CD4-positive, alpha-beta memory T cell (primary cell): ENCODE results near the gene FLOT1. TPM values are rescaled to one million over a fixed set of nuclear protein-coding genes. Genes with fewer than 3 reads are reported as not detected.
A peak's percentile ranks its signal among the peaks of the same experiment; 100 is the strongest.
"Not testable (repeated sequence)": the region's sequence is repeated elsewhere in the genome, so short reads cannot be mapped to it uniquely, and the experiment has no call there.

Experiments
- CTCF ChIA-PET: fragments of 350-600 bp; sonication (Branson Sonifier 250); formaldehyde crosslinking; loops from one replicate; lab custom pipeline; 2021; ENCODE audit warnings: inconsistent platforms; ENCODE audit not compliant: partially characterized antibody; lab: Charles Lee
- POLR2A ChIA-PET: fragments of 350-600 bp; sonication (Branson Sonifier 250); formaldehyde crosslinking; loops from one replicate; lab custom pipeline; 2021; ENCODE audit not compliant: partially characterized antibody; lab: Charles Lee
- DNase-seq, 5 donors: peaks; one replicate each; pipeline versions ENCODE4 v3.0.0 to v3.0.0-alpha.2; 2020 to 2022; ENCODE audit warnings: mixed read lengths in 1 of 5
- H3K27ac ChIP-seq: one replicate; pipeline ENCODE4 v1.7.0; 2013; ENCODE audit warnings: low read depth, low read length
- H3K27me3 ChIP-seq: 2 replicates; pipeline ENCODE4 v1.7.0; 2013; ENCODE audit warnings: mild to moderate bottlenecking, low read length, moderate library complexity; ENCODE audit not compliant: insufficient read depth
- H3K36me3 ChIP-seq: 2 replicates; pipeline ENCODE4 v1.7.0; 2013; ENCODE audit warnings: mild to moderate bottlenecking, low read length, moderate library complexity; ENCODE audit not compliant: insufficient read depth
- H3K4me1 ChIP-seq: 2 replicates; pipeline ENCODE4 v1.7.0; 2013; ENCODE audit warnings: mild to moderate bottlenecking, low read length, moderate library complexity; ENCODE audit not compliant: insufficient read depth
- H3K4me3 ChIP-seq, 2 donors: one replicate each; pipeline ENCODE4 v1.7.0; 2013; ENCODE audit warnings: low read length in 2 of 2, mild to moderate bottlenecking in 1 of 2
- H3K9me3 ChIP-seq, 2 donors: one replicate each; pipeline ENCODE4 v1.7.0; 2013; ENCODE audit warnings: low read length in 2 of 2, control low read depth in 1 of 2; ENCODE audit not compliant: control insufficient read depth in 1 of 2
- H3K27ac Mint-ChIP-seq, 7 donors: one replicate each; pipeline ENCODE4 v1.8.0; 2020 to 2021; ENCODE audit warnings: mixed read lengths in 7 of 7, mild to moderate bottlenecking in 6 of 7, inconsistent platforms in 3 of 7, moderate library complexity in 3 of 7
- H3K27me3 Mint-ChIP-seq, 2 donors: one replicate each; pipeline ENCODE4 v1.8.0; 2020 to 2021; ENCODE audit warnings: mixed read lengths in 2 of 2
- H3K36me3 Mint-ChIP-seq, 2 donors: one replicate each; pipeline ENCODE4 v1.8.0; 2020 to 2021; ENCODE audit warnings: mixed read lengths in 2 of 2, inconsistent platforms in 1 of 2, mild to moderate bottlenecking in 1 of 2
- H3K4me1 Mint-ChIP-seq, 4 donors: one replicate each; pipeline ENCODE4 v1.8.0; 2020 to 2021; ENCODE audit warnings: mixed read lengths in 4 of 4, mild to moderate bottlenecking in 1 of 4
- H3K4me3 Mint-ChIP-seq, 8 donors: one replicate each; pipeline ENCODE4 v1.8.0; 2020 to 2021; ENCODE audit warnings: mixed read lengths in 8 of 8, mild to moderate bottlenecking in 7 of 8, moderate library complexity in 6 of 8, inconsistent platforms in 3 of 8
- H3K9me3 Mint-ChIP-seq, 8 donors: one replicate each; pipeline ENCODE4 v1.8.0; 2020 to 2021; ENCODE audit warnings: mixed read lengths in 8 of 8, mild to moderate bottlenecking in 5 of 8, inconsistent platforms in 3 of 8, moderate library complexity in 1 of 8
- intact Hi-C: fragments of 100-400 bp; cut with micrococcal nuclease; formaldehyde crosslinking; loops from one replicate; pipeline ENCODE4 v1.15.1; 2023
- polyA plus RNA-seq, 2 donors: library from polyadenylated mRNA; unstranded; fragments of 300-500 nt; fragmentation: Illumina TruSeq; gene quantifications; one replicate each; pipeline ENCODE4 v1.2.3, GENCODE V29; 2021
- total RNA-seq, 2 experiments: library from RNA; stranded (reverse); gene quantifications; one replicate each; pipeline ENCODE4 v1.2.3, GENCODE V29; 2021

FLOT1 gene
- total and polyA plus RNA-seq, 4 experiments from 2014 or later: 74.6 to 82.1 (median 76.9) TPM

DNA sequence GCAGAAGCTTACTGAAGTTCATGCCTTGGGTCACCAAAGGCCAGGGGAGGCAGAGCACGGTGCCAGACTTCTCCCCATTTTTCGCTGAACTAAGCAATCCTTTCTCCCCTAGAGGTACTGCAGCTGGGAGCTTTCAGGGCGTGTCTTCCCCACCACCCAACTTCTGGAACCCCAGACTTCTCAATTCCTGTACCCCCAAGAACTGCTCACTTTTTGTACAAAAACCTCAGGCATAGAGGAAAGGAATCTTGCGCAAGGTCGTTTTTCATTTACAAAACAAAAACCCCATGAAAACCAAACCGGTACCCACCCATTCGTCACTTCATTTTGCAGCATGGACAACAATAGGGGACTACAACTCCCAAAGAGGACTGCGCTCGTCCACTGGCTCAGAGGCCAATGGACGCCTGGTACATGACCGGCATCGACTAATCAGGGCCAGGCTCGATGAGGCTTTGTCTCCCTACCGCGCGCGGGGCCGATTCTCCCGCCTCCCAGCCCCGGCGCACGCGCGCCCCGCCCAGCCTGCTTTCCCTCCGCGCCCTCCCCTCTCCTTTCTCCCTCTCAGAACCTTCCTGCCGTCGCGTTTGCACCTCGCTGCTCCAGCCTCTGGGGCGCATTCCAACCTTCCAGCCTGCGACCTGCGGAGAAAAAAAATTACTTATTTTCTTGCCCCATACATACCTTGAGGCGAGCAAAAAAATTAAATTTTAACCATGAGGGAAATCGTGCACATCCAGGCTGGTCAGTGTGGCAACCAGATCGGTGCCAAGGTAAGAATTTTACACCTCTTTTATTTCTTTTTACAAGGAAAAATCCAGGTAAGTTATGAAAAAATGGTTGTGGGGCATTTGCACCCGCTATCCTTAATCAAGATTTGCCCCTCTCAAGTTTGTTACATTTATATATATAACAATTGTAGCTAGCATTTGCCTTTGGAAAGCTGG is 22.4 kb downstream of the FLOT1 start, which contains the start of gene TUBB:
TSS of gene TUBB (plus strand) at position 562 of the 947 bp plus-strand sequence. CDS start at position 717, 155 bp downstream.
- Mint-ChIP-seq H3K27me3 (no peaks in the 10 kb centered on the region), H3K4me1 (peaks cover 35 to 83% (median 59%) of the 10 kb centered on the region in 4 donors), H3K27ac (peak within 1 kb of the TSS; percentile 95 to 99 (median 98)), H3K9me3 (peaks cover 0 to 6% (median 0%) of the 10 kb centered on the region in 8 donors), H3K4me3 (peak within 1 kb of the TSS; percentile 90 to 99 (median 98)), H3K36me3 (peaks cover 29 to 62% of the 10 kb centered on the region in 2 donors)
- ChIA-PET POLR2A (interaction anchor here (0.9 to 47.0 kb wide), 15 partner anchors 8 to 394 kb away, joined by 3 to 1474 read pairs (median 11); partner anchors contain the start of genes DHX16, MRPS18B, NRM and PPP1R10), CTCF (interaction anchor here (1.0 to 23.1 kb wide), 8 partner anchors 11 to 176 kb away, joined by 3 to 865 read pairs (median 4); partner anchors contain the start of gene DHX16)
- peaks cover 24% of the 10 kb centered on the region for H3K36me3 ChIP-seq
- peak within 1 kb of the TSS; percentile 75 for H3K27ac ChIP-seq
- peaks cover 68% of the 10 kb centered on the region for H3K4me1 ChIP-seq
- H3K4me3 ChIP-seq: peak within 1 kb of the TSS; percentile 63 to 77
- H3K9me3 ChIP-seq: no peaks in the 10 kb centered on the region
- peak; percentile 93 to 97 (median 95) for DNase-seq
- no peaks in the 10 kb centered on the region for H3K27me3 ChIP-seq
- intact Hi-C loops: loop anchor here (2.0 kb wide), 1 partner anchor 231 kb away; the partner anchor contains the start of gene HLA-E

GRCh38 chr6:30719356-30719755 is 23.1 kb downstream of the FLOT1 start:
- H3K27ac ChIP-seq: peak overlapping the region; percentile 75
- intact Hi-C loops: no loop called here
- peaks cover 28 to 61% of the 10 kb centered on the region in 2 donors for H3K36me3 Mint-ChIP-seq
- peaks cover 35 to 76% (median 55%) of the 10 kb centered on the region in 4 donors for H3K4me1 Mint-ChIP-seq
- no peaks in the 10 kb centered on the region for H3K9me3 ChIP-seq
- H3K9me3 Mint-ChIP-seq: peaks cover 0 to 6% (median 0%) of the 10 kb centered on the region in 8 donors
- ChIA-PET POLR2A (interaction anchor here (0.9 to 47.0 kb wide), 10 partner anchors 12 to 393 kb away, joined by 3 to 1474 read pairs (median 24); partner anchors contain the start of genes DHX16, MRPS18B, NRM and PPP1R10), CTCF (interaction anchor here (1.0 to 23.1 kb wide), 6 partner anchors 11 to 234 kb away, joined by 4 to 865 read pairs (median 4); partner anchors contain the start of gene DHX16)
- H3K4me3 ChIP-seq: peak overlapping the region; percentile 63 to 77
- DNase-seq: no peak
- H3K27me3 Mint-ChIP-seq: no peaks in the 10 kb centered on the region
- no peaks in the 10 kb centered on the region for H3K27me3 ChIP-seq
- H3K4me1 ChIP-seq: peaks cover 60% of the 10 kb centered on the region
- peaks cover 17% of the 10 kb centered on the region for H3K36me3 ChIP-seq
- peak overlapping the region; percentile 90 to 99 (median 98) for H3K4me3 Mint-ChIP-seq
- peak overlapping the region; percentile 95 to 99 (median 98) for H3K27ac Mint-ChIP-seq

GRCh38 chr6:30717845-30718720 is 24.4 kb downstream of the FLOT1 start:
- POLR2A ChIA-PET: interaction anchor here (0.8 to 47.0 kb wide), 25 partner anchors 12 to 934 kb away, joined by 3 to 1474 read pairs (median 4); partner anchors contain the start of genes ABCF1, ATAT1, BAG6 and DHX16
- Mint-ChIP-seq H3K36me3 (peaks cover 26 to 58% of the 10 kb centered on the region in 2 donors), H3K4me3 (peak overlapping the region; percentile 88 to 99 (median 98)), H3K4me1 (peaks cover 29 to 71% (median 47%) of the 10 kb centered on the region in 4 donors), H3K27ac (peak overlapping the region; percentile 97 to 100 (median 99))
- Histone ChIP-seq H3K4me1 (peaks cover 48% of the 10 kb centered on the region), H3K36me3 (peaks cover 15% of the 10 kb centered on the region), H3K4me3 (peak overlapping the region in 1 of 2 donors; percentile 67), H3K27ac (peak overlapping the region; percentile 36)
- not testable (repeated sequence) for DNase-seq, H3K27me3 ChIP-seq, H3K9me3 ChIP-seq, H3K27me3 Mint-ChIP-seq, H3K9me3 Mint-ChIP-seq
- CTCF ChIA-PET: interaction anchor here (0.7 to 23.1 kb wide), 9 partner anchors 12 to 236 kb away, joined by 3 to 865 read pairs (median 4); partner anchors contain the start of gene DHX16
- intact Hi-C loops: loop anchor here (1.0 kb wide), 5 partner anchors 31 to 202 kb away; partner anchors contain the start of genes GNL1, MRPS18B and PPP1R10

GRCh38 chr6:30717129-30717844 is 25.2 kb downstream of the FLOT1 start, which contains the start of gene MDC1:
Gene MDC1 (minus strand): TSS chr6:30717281. CDS start chr6:30715175, 2,106 bp downstream.
- Mint-ChIP-seq H3K4me3 (peak within 1 kb of the TSS; percentile 88 to 99 (median 98)), H3K4me1 (peaks cover 22 to 70% (median 44%) of the 10 kb centered on the region in 4 donors), H3K36me3 (peaks cover 27 to 59% of the 10 kb centered on the region in 2 donors), H3K9me3 (peaks cover 0 to 2% (median 0%) of the 10 kb centered on the region in 8 donors), H3K27ac (peak within 1 kb of the TSS; percentile 96 to 100 (median 98)), H3K27me3 (no peaks in the 10 kb centered on the region)
- Histone ChIP-seq H3K27ac (peak within 1 kb of the TSS; percentile 69), H3K36me3 (peaks cover 18% of the 10 kb centered on the region), H3K4me1 (peaks cover 40% of the 10 kb centered on the region), H3K27me3 (no peaks in the 10 kb centered on the region), H3K4me3 (peak within 1 kb of the TSS; percentile 67 to 80), H3K9me3 (no peaks in the 10 kb centered on the region)
- CTCF ChIA-PET: interaction anchor here (0.5 to 23.1 kb wide), 11 partner anchors 12 to 235 kb away, joined by 3 to 865 read pairs (median 3); partner anchors contain the start of gene DHX16
- POLR2A ChIA-PET: interaction anchor here (0.7 to 47.0 kb wide), 33 partner anchors 9 to 1255 kb away, joined by 3 to 1474 read pairs (median 4); partner anchors contain the start of genes ABCF1, ATAT1, BAG6 and C6orf136
- intact Hi-C loops: loop anchor here (1.0 kb wide), 5 partner anchors 30 to 201 kb away; partner anchors contain the start of genes GNL1, MRPS18B and PPP1R10
- peak; percentile 99 to 100 (median 100) for DNase-seq

- peak overlapping the region; percentile 88 to 99 (median 98) for H3K4me3 Mint-ChIP-seq
- POLR2A ChIA-PET: interaction anchor here (0.7 to 47.0 kb wide), 32 partner anchors 9 to 1255 kb away, joined by 3 to 1474 read pairs (median 4); partner anchors contain the start of genes ABCF1, ATAT1, BAG6 and C6orf136
- H3K4me1 Mint-ChIP-seq: peaks cover 22 to 68% (median 44%) of the 10 kb centered on the region in 4 donors
- peak overlapping the region; percentile 69 for H3K27ac ChIP-seq
- intact Hi-C loops: loop anchor here (1.0 kb wide), 5 partner anchors 30 to 201 kb away; partner anchors contain the start of genes GNL1, MRPS18B and PPP1R10
- H3K36me3 Mint-ChIP-seq: peaks cover 31 to 63% of the 10 kb centered on the region in 2 donors
- DNase-seq: no peak
- no peaks in the 10 kb centered on the region for H3K27me3 ChIP-seq
- peaks cover 35% of the 10 kb centered on the region for H3K4me1 ChIP-seq
- CTCF ChIA-PET: interaction anchor here (0.6 to 23.1 kb wide), 10 partner anchors 12 to 235 kb away, joined by 3 to 865 read pairs (median 3); partner anchors contain the start of gene DHX16
- H3K9me3 ChIP-seq: no peaks in the 10 kb centered on the region
- H3K27me3 Mint-ChIP-seq: no peaks in the 10 kb centered on the region
- H3K36me3 ChIP-seq: peaks cover 23% of the 10 kb centered on the region
- peak overlapping the region; percentile 67 to 80 for H3K4me3 ChIP-seq
- H3K27ac Mint-ChIP-seq: peak overlapping the region; percentile 96 to 100 (median 98)
- peaks cover 0 to 2% (median 0%) of the 10 kb centered on the region in 8 donors for H3K9me3 Mint-ChIP-seq
Measured at GRCh38 chr6:30716879-30717128, 25.7 kb downstream of the FLOT1 start.
